GM13977 (cell line): ENCODE measurements around the gene TMPRSS6.
"Not testable (repeated sequence)": the region's sequence is repeated elsewhere in the genome, so short reads cannot be mapped to it uniquely, and the experiment has no call there.

Experiments
- DNase-seq: peaks from one replicate; pipeline ENCODE4 v3.0.0; 2012; ENCODE audit warnings: low spot score
- in situ Hi-C: fragments of 300-500 bp; cut with MboI; formaldehyde crosslinking; loops from one replicate; pipeline ENCODE4 v1.12.0; 2022; ENCODE audit warnings: low sequenced_read_pairs, low pct_unique_long_range_greater_than_20kb, mixed read lengths, inconsistent platforms; ENCODE audit not compliant: unreplicated experiment
- TF ChIP-seq, protein P1 (sequence below): IDR thresholded peaks from 2 replicates; pipeline ENCODE4 v1.5.1; 2012; ENCODE audit warnings: mild to moderate bottlenecking, control low read depth; ENCODE audit not compliant: insufficient read depth; ENCODE audit errors: extremely low read depth, missing control alignments

Gene TMPRSS6

GRCh38 chr22:37077802-37078448, 31.6 kb downstream of the TMPRSS6 start:
- TF ChIP-seq, protein P1, sequence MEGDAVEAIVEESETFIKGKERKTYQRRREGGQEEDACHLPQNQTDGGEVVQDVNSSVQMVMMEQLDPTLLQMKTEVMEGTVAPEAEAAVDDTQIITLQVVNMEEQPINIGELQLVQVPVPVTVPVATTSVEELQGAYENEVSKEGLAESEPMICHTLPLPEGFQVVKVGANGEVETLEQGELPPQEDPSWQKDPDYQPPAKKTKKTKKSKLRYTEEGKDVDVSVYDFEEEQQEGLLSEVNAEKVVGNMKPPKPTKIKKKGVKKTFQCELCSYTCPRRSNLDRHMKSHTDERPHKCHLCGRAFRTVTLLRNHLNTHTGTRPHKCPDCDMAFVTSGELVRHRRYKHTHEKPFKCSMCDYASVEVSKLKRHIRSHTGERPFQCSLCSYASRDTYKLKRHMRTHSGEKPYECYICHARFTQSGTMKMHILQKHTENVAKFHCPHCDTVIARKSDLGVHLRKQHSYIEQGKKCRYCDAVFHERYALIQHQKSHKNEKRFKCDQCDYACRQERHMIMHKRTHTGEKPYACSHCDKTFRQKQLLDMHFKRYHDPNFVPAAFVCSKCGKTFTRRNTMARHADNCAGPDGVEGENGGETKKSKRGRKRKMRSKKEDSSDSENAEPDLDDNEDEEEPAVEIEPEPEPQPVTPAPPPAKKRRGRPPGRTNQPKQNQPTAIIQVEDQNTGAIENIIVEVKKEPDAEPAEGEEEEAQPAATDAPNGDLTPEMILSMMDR, result peak; percentile 96
- in situ Hi-C loops, result no loop called here
- peak; percentile 93 for DNase-seq

- in situ Hi-C loops, result no loop called here
- no peak for DNase-seq
- TF ChIP-seq, protein P1, result no peak
These were observed 33.6 kb downstream of the TMPRSS6 start for GRCh38 chr22:37075822-37076433.

DNA sequence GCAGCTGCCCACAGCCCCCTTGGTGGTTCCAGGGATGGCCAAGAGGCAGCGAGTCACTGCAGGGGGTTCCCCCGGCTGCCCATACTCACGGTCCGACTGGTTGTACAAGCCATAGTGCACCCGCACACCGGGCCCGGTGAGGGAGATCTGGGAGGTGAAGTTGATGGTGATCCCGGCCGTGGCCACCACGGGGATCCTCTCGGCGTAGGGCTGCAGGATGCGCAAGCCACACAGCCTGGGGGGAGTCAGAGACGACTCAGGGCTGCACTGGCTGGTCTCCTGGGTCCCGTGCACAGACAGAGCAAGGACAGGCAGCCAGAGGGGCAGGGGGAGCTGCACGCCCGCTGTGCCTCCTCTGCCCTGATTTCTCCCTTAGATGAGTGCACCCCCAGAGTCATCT, 34.5 kb downstream of the TMPRSS6 start:
- in situ Hi-C loops, result no loop called here
- TF ChIP-seq, protein P1, result no peak
- no peak for DNase-seq

GRCh38 chr22:37074537-37074936, 35.0 kb downstream of the TMPRSS6 start:
- in situ Hi-C loops, result no loop called here
- no peak for DNase-seq
- TF ChIP-seq, protein P1, result no peak

DNA sequence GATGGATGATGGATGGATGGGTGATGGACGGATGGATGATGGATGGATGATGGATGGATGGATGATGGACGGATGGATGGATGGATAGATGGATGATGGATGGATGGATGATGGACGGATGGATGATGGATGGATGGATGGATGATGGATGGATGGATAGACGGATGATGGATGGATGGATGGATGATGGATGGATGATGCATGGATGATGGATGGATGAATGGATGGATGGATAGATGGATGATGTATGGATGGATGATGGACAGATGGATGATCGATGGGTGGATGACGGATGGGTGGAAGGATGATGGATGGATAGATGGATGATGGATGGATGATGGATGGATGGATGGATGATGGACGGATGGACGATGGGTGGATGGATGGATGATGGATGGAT, 36.8 kb downstream of the TMPRSS6 start:
- DNase-seq, result no peak
- in situ Hi-C loops, result no loop called here
- TF ChIP-seq, protein P1, result no peak

GRCh38 chr22:37071850-37072592, 37.5 kb downstream of the TMPRSS6 start:
- in situ Hi-C loops, DNase-seq: not testable (repeated sequence)

- TF ChIP-seq, protein P1, result no peak
- in situ Hi-C loops, result no loop called here
- no peak for DNase-seq
These were observed 38.8 kb downstream of the TMPRSS6 start for GRCh38 chr22:37070744-37071143.
